DMS 273 (cell line): ENCODE results near the gene RAB22A.

Source experiments
- DNase-seq: peaks from one replicate; lab custom pipeline; 2025; ENCODE audit not compliant: unreplicated experiment; lab: John Stamatoyannopoulos, UW

The RAB22A gene, protein sequence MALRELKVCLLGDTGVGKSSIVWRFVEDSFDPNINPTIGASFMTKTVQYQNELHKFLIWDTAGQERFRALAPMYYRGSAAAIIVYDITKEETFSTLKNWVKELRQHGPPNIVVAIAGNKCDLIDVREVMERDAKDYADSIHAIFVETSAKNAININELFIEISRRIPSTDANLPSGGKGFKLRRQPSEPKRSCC

DNA sequence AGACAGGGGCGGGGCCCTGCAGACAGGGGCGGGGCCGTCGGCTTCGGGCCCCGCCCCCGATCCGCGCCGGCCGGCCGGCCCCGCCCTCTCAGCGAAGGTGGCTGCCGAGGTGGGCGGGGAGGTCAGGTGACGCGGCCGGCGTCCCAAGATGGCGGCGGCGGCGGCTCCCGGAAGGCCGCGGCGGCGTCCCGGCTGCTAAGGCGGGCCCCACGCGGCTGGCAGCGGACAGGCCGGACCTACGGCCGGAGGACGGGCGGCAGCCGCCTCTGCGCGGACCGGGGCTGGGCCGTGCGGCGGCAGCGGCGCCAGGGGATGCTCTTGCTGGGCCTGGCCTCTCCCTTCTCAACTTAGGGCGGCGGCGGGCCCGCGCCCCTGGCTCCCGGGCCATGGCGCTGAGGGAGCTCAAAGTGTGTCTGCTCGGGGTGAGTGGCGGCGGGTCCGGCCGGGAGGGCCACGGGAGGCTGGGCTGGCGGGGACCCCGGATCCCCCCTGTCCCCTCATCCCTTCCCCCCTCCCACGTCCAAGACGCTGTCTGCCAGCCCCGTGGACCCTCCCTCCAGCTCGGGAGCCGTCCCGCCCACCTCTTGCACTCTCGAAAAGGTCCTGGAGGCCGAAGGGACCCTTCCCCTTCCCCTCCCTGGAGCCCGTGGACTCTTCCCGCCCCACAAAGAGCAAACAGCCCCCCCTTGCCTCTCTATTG lies at the start of gene RAB22A:
Gene RAB22A, plus strand, starts transcription at position 125 of the 700 bp plus-strand sequence. Its CDS starts 262 bp downstream, at position 387.
- peak; percentile 89 for DNase-seq

- no peak for DNase-seq
These were observed 49.5 kb upstream of the RAB22A start for GRCh38 chr20:58260006-58260405.

GRCh38 chr20:58261660-58262059 lies 47.9 kb upstream of the RAB22A start:
- no peak for DNase-seq

GRCh38 chr20:58264271-58264670 lies 45.2 kb upstream of the RAB22A start:
- DNase-seq, result no peak

DNA sequence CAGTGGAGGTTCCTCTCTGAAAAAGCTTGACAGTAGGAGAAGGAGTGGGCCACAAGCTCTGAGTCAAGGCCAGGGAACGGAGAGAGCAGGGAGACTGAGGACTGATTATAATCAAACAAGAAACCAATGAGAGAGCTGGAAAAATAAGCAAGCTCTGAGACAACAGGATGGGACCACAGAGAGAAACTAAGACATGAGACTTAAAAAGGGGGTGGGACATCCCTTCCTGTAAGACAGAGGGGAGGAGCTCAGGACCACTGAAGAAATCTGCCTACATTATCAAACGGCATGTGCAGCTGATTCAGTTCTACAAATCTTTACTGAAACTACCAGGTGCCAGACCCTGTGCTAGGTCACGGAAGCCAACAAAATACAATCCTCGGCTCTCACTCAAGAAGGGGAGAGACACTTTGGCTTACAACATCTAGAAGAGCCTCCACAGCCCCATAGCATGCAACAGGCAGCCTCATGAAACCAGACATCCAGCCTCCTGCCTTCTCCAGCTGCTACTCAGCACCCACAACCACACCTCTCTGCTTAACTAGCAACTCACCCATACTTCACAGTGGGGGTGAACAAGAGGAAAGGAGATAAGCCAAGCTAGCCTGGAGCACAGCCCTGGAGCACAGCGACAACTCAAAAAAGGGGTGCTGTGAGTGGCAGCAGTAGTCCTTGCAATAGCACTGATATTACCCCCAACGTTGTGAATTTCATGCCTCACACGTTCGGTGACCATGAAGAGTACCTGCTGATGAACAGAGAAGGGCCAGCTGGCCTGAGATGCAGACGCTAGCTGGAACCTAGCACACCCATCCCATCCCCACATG lies 41.9 kb upstream of the RAB22A start:
- DNase-seq, result no peak

- DNase-seq, result no peak
These were observed 41.1 kb upstream of the RAB22A start for GRCh38 chr20:58268421-58268821.

- no peak for DNase-seq
These were observed 40.4 kb upstream of the RAB22A start for GRCh38 chr20:58268936-58269619.

DNA sequence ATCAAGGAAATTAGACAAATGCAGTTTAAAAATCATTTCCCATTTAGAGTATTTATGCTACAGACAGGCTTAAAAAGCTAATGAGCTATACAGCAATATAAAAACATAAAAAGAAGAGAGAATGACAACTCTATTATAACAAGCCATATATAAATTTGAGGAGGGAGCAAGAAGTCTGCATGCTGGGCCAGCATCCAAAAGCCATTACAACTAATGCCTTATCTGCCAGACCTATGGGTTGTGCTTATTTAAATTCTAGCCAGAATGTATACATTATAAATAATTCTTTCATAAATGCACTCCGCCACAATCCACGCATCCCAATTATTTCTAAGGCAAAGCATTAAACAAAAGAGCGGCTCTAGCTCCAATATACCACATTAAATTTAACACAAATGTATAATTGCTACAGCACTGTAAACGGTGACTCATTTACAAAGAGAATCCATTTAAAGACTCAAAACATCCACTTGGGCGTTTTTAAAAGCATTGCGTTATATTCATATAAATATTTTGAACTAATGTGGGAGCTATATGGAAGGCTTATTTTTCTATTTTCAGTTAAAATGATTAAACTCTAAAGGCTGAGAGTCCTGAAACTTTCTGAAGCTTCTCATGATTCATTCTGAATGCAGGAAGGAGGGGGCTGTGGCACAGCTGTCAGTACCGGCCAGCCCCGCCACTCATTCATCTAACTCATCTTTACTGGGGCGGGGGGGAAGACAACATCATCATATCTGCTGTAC lies 37.7 kb upstream of the RAB22A start:
- DNase-seq, result no peak

DNA sequence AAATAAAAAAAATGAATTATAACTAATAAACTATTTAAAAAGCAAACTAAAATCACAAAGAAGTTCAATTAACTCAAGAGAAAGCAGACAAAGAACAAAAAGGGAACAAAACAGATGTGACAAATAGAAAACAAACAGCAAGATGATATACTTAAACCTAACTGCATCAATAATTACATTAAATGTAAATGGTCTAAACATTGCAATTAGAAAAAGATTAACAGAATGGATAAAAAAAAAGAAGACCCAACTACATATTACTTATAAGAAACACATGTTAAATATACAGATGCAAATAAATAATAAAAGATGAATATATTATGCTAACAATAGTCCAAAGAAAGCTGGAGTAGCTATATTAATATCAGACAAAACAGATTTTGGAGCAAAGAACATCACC lies 35.1 kb upstream of the RAB22A start:
- no peak for DNase-seq

GRCh38 chr20:58277107-58277506 lies 32.4 kb upstream of the RAB22A start:
- no peak for DNase-seq

DNA sequence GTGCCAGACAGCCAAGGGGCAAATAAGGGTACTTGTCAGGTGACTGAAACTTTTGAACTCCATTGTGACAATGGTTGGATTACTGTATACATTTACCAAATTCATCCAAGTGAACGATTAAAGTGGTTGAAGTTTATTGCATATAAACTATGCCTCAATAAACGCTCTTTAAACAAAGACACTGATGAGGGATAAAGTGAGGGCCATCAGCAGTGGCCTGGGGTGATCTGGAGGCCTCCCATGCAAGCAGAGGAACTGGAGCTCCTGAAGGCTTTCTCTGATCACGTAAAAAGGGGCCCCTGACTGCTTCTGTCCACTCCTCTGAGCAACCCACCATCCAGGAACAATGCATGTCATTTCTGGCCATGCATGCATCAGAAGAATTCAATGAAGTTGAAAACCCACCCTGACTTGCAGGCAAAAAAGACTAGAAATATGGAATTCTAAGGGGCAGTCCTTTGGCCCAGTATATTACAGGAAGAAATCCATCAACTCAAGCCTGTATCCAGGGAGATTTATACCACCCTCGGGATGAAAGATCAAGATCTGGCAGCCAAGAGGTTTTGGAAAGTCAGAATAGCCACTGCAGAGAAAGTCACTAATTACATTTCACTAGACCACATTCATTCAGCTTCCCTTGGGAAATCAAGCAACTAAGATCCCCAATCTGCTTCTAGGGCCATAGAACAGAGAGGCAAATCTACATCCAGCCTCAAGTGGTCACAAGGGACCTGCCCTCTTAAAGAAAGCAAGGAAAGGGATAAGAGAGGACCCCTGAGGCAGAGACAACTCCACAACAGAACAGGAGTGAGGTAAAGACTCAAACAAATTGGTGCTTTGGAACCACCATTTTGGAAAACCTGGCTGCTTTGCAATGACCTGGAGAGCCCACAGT lies 31.7 kb upstream of the RAB22A start:
- DNase-seq, result no peak

DNA sequence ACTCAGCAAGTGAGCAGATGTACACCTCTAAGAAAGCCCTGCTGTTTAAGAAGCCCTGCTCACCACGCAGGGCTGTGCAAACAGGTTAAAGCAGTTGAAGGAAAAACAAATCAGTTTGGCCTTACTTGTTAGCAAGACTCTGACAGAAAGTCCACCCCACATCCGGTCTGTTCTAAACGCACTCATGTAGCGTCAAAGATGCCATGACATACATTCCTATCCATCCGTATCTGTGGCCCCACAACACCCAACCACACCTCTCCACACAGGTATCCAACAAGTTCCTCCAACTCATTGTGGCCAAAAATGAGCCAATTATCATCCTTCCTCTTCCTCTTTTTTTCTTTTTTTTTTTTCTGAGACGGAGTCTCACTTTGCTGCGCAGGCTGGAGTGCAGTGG lies 22.8 kb upstream of the RAB22A start:
- DNase-seq, result no peak

DNA sequence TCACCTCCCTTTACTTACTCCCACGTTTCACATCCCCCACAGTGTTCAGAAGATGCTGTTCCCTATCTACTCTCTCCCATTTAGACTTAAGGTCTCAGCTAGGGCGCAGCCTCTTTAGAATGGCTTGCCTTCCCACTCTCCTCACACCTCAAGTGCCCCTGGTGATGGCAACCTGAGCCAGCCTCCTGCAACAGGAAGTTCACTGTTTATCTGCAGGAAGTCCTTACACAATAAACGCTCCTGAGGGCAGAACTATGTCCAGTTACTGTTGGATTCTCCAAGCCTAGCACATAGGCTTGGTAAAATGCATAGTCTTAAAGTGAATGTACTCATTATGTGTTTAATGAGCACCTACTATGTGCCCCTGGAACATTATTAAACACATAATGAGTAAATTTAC lies 21.9 kb upstream of the RAB22A start:
- no peak for DNase-seq

DNA sequence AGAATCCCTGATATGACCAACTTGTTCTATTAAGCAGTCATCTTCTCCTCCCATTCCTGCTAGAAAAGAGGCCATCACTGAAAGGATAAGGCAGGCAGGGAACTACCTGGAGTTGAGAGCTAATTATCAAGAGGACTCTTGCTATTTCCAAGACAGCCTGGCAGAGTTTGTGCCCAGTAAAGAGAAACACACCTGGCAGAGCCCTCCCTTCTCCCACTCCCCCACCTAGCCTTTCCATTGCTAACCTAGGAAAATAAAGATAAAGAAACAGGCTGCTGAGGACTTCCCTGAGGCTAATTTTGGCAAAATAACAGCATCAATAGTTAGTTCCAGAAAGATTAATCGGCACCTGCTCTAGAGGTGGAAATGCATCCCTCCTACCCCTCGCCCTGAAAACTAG lies 20.4 kb upstream of the RAB22A start:
- no peak for DNase-seq

DNA sequence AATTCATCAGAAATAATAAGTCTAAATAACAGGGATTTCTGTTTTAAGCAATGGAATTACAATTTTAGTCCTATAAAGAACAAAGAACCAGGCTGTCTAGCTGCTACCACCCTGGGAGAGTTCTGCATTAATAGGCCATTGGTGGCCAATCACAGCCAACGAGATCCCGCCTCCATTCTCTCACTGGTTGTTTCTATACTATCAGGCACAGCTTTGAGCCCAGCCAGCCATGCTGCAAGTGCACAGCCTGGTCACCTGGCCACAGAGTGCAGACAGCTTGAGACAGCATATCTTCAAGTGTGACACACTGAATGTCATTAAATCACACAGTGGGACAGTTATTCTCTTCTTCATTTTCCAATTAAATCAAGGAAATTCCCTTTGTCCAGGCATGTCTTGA lies 16.1 kb upstream of the RAB22A start:
- peak; percentile 34 for DNase-seq

- no peak for DNase-seq
These were observed 14.7 kb upstream of the RAB22A start for GRCh38 chr20:58294497-58295455.

DNA sequence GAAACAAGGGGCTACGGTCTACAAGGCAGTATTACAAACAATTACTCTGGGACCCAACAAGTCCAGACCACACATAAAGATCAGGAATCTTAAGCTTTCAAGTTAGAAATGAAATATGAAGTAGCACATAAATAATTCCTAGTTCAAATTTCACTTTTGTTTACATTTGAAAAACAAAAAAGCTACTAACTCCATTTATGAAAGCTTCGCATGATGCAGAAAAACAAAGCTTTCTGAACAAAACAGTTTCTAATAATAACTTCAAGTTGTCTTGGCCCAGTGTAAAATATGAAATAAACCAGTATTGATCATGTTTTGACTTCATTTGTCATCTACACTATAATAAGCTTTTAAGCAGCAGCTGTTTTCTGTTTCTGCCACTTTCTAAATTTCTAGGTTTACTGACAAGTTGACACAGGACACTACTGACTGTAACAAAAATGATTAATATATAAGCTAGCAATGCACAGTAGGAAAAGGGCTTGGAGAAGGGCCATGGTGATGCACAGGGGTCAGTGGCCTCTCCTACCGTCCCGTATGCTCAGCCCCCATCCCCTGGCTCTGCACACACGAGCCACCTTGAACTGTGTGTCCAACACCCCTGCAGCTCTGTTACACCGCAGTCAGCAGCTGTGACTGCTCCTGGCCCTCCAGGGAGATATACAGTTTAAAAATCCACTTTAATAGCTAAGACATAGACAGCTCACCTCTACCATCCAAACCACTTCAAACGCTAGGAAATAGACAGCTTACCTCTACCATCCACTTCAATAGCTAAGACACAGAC lies 13.3 kb upstream of the RAB22A start:
- no peak for DNase-seq

DNA sequence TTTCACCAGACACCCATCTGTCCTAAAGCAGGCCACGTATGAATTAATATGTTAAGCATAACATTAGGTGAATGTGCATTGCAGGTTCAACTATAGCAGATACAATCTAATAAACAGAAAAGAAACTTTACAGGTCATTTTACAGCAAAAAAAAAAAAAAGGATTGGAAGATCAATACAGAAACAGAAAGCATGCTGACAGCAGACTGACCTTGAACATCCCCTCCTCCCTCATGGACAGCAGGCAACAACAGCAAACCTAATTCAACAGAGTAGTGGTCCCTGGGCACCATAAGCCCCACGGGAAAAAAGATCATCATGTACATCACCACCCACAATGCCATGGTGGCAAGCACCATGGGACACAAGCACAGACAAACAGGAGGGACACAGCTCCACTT lies 12.1 kb upstream of the RAB22A start:
- no peak for DNase-seq
